Neural progenitor cell (in vitro differentiated cells): ENCODE data around the gene DENND2A. TPM values are rescaled to one million over a fixed set of nuclear protein-coding genes. Genes with fewer than 3 reads are reported as not detected.
A peak's percentile ranks its signal among the peaks of the same experiment; 100 is the strongest.
"Not testable (repeated sequence)": the region's sequence is repeated elsewhere in the genome, so short reads cannot be mapped to it uniquely, and the experiment has no call there.

Experiments used
- DNase-seq: peaks from one replicate; pipeline ENCODE4 v3.0.0-alpha.2; 2016; ENCODE audit warnings: low spot score
- H2AFZ ChIP-seq: fragments of 200-600 bp; sonication (generic); replicated peaks from 2 replicates; pipeline ENCODE4 v1.6.1; 2016; ENCODE audit warnings: antibody characterized with exemption
- H3F3A ChIP-seq: fragments of 200-600 bp; sonication (generic); 2 replicates; pipeline ENCODE4 v1.6.1; 2016; ENCODE audit warnings: antibody characterized with exemption, low read depth
- H3K27ac ChIP-seq: fragments of 200-600 bp; sonication (generic); 2 replicates; pipeline ENCODE4 v1.5.1; 2016; ENCODE audit warnings: mild to moderate bottlenecking
- H3K27me3 ChIP-seq: fragments of 200-600 bp; sonication (generic); 2 replicates; pipeline ENCODE4 v1.6.1; 2016; ENCODE audit warnings: mild to moderate bottlenecking, moderate library complexity
- H3K36me3 ChIP-seq: fragments of 200-600 bp; sonication (generic); 2 replicates; pipeline ENCODE4 v1.5.1; 2016
- H3K4me1 ChIP-seq: fragments of 200-600 bp; sonication (generic); 2 replicates; pipeline ENCODE4 v1.6.1; 2016; ENCODE audit warnings: mixed run types
- H3K4me2 ChIP-seq: fragments of 200-600 bp; sonication (generic); 2 replicates; pipeline ENCODE4 v1.6.1; 2016
- H3K4me3 ChIP-seq: fragments of 200-600 bp; sonication (generic); 2 replicates; pipeline ENCODE4 v1.5.1; 2016
- H3K79me2 ChIP-seq: fragments of 200-600 bp; sonication (generic); 2 replicates; pipeline ENCODE4 v1.6.1; 2016; ENCODE audit warnings: low read depth
- H3K9ac ChIP-seq: fragments of 200-600 bp; sonication (generic); 2 replicates; pipeline ENCODE4 v1.6.1; 2016
- H3K9me3 ChIP-seq: fragments of 200-600 bp; sonication (generic); 2 replicates; pipeline ENCODE4 v1.5.1; 2016; ENCODE audit warnings: low read depth
- H4K20me1 ChIP-seq: fragments of 200-600 bp; sonication (generic); 2 replicates; pipeline ENCODE4 v1.6.1; 2016; ENCODE audit warnings: low read depth
- H3K27ac Mint-ChIP-seq: 3 replicates; pipeline ENCODE4 v1.8.0; 2021; ENCODE audit warnings: mixed read lengths
- H3K27me3 Mint-ChIP-seq: 2 replicates; pipeline ENCODE4 v1.8.0; 2022; ENCODE audit warnings: low read depth, mild to moderate bottlenecking, inconsistent platforms, moderate library complexity, mixed read lengths; ENCODE audit not compliant: insufficient read depth
- H3K36me3 Mint-ChIP-seq: 3 replicates; pipeline ENCODE4 v1.8.0; 2021; ENCODE audit warnings: mixed read lengths
- H3K4me1 Mint-ChIP-seq: 3 replicates; pipeline ENCODE4 v1.8.0; 2021; ENCODE audit warnings: mixed read lengths
- H3K4me3 Mint-ChIP-seq: 3 replicates; pipeline ENCODE4 v1.8.0; 2021; ENCODE audit warnings: mild to moderate bottlenecking, moderate library complexity, mixed read lengths
- H3K9me3 Mint-ChIP-seq: 3 replicates; pipeline ENCODE4 v1.8.0; 2020; ENCODE audit warnings: mixed read lengths
- EZH2 ChIP-seq: fragments of 200-600 bp; sonication (generic); IDR thresholded peaks from 2 replicates; pipeline ENCODE4 v1.6.1; 2017; ENCODE audit warnings: antibody characterized with exemption, mild to moderate bottlenecking, moderate library complexity
- EZH2phosphoT487 ChIP-seq: fragments of 200-600 bp; sonication (generic); IDR thresholded peaks from 2 replicates; pipeline ENCODE4 v1.6.1; 2017; ENCODE audit warnings: antibody characterized with exemption
- total RNA-seq: library from RNA; depleted of rRNA; stranded (reverse); fragments of >200 nt; gene quantifications from 2 replicates; pipeline ENCODE4 v1.2.3, GENCODE V29; 2015; ENCODE audit warnings: low replicate concordance
- TF ChIP-seq, protein P1 (sequence below): fragments of 200-600 bp; sonication (generic); IDR thresholded peaks from 2 replicates; pipeline ENCODE4 v1.5.1; 2017; ENCODE audit warnings: antibody characterized with exemption, mild to moderate bottlenecking

The DENND2A gene
- total RNA-seq, 1 donor from 2014 or later = 27.0 TPM

GRCh38 chr7:140533394-140533872 lies 107.2 kb downstream of the DENND2A start:
- H3K27ac Mint-ChIP-seq = no peak overlapping the region
- no peaks in the 10 kb centered on the region for H3K4me1 Mint-ChIP-seq
- Histone ChIP-seq H3K27ac (no peak overlapping the region), H3K79me2 (no peaks in the 10 kb centered on the region), H3F3A (no peaks in the 10 kb centered on the region), H3K27me3 (no peaks in the 10 kb centered on the region), H4K20me1 (no peaks in the 10 kb centered on the region), H3K36me3 (no peaks in the 10 kb centered on the region), H3K9me3 (no peaks in the 10 kb centered on the region), H3K9ac (no peak overlapping the region), H2AFZ (no peak overlapping the region), H3K4me2 (no peak overlapping the region), H3K4me1 (no peaks in the 10 kb centered on the region), H3K4me3 (no peak overlapping the region)
- peaks cover 36% of the 10 kb centered on the region for H3K36me3 Mint-ChIP-seq
- no peak overlapping the region for H3K4me3 Mint-ChIP-seq
- no peak for DNase-seq
- H3K27me3 Mint-ChIP-seq = peaks cover 3% of the 10 kb centered on the region
- no peak for TF ChIP-seq EZH2
- TF ChIP-seq, protein P1, sequence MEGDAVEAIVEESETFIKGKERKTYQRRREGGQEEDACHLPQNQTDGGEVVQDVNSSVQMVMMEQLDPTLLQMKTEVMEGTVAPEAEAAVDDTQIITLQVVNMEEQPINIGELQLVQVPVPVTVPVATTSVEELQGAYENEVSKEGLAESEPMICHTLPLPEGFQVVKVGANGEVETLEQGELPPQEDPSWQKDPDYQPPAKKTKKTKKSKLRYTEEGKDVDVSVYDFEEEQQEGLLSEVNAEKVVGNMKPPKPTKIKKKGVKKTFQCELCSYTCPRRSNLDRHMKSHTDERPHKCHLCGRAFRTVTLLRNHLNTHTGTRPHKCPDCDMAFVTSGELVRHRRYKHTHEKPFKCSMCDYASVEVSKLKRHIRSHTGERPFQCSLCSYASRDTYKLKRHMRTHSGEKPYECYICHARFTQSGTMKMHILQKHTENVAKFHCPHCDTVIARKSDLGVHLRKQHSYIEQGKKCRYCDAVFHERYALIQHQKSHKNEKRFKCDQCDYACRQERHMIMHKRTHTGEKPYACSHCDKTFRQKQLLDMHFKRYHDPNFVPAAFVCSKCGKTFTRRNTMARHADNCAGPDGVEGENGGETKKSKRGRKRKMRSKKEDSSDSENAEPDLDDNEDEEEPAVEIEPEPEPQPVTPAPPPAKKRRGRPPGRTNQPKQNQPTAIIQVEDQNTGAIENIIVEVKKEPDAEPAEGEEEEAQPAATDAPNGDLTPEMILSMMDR = no peak
- TF ChIP-seq EZH2phosphoT487 = no peak
- no peaks in the 10 kb centered on the region for H3K9me3 Mint-ChIP-seq

DNA sequence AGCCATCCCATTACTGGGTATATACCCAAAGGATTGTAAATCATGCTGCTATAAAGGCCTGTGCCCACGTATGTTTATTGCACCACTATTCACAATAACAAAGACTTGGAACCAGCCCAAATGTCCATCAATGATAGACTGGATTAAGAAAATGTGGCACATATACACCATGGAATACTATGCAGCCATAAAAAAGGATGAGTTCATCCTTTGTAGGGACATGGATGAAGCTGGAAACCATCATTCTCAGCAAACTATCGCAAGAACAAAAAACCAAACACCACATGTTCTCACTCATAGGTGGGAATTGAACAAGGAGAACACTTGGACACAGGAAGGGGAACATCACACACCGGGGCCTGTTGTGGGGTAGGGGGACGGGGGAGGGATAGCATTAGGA lies 111.2 kb downstream of the DENND2A start:
- not testable (repeated sequence) for H3K4me3 Mint-ChIP-seq, H3K27ac ChIP-seq, H3K27me3 ChIP-seq, H3K27me3 Mint-ChIP-seq, H3K4me2 ChIP-seq, H3K27ac Mint-ChIP-seq, H3K9ac ChIP-seq, H3K4me1 ChIP-seq, H3K36me3 ChIP-seq, H3K4me3 ChIP-seq, H3K9me3 ChIP-seq, H3F3A ChIP-seq, DNase-seq, H2AFZ ChIP-seq, H3K79me2 ChIP-seq, H3K9me3 Mint-ChIP-seq, H4K20me1 ChIP-seq
- Mint-ChIP-seq H3K36me3 (peaks cover 23% of the 10 kb centered on the region), H3K4me1 (peaks cover 19% of the 10 kb centered on the region)

DNA sequence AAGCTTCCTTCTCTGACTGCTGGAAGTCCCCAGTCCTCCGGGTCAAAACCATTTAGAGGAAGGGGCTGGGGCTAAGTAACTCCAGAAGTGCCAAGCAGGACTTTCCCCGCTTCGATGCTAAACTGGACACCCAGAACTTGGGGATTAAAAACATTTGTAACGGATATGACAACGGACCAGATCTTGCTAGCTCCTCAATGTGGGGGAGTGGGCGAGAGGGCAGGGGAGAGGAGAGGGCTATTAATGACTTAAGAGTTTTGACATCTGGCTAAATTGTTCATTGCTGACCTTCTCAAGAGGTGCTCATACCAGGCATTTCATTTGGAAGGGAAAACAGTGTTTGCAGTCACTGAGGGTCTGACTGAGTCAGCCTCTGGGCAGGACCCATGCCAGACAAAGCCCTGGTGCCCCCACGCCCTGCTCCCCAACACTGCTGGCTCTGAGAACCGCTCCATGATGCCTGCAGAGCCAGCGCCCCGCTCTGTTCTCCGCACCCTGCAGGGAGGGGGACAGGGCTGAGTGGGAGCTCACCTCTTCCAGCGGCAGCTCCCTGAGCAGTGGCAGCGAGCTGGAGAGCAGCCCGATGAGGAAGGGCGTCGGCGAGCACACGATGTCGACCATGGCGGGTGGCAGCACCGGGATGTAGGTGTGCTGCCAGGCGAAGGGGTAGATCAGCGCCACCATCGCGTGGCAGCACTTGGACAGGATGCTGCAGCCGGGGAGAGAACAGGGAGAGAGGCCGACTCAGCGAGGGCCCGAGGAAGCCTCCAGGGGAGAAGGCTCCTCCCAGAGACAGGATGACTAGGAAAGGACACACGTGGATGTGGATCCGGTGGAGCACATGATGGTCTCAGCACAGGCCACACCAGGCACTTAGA lies 113.6 kb downstream of the DENND2A start:
- Mint-ChIP-seq H3K4me3 (no peak overlapping the region), H3K27me3 (peaks cover 2% of the 10 kb centered on the region), H3K4me1 (peaks cover 21% of the 10 kb centered on the region), H3K27ac (peak overlapping the region; percentile 8), H3K36me3 (peaks cover 18% of the 10 kb centered on the region), H3K9me3 (no peaks in the 10 kb centered on the region)
- Histone ChIP-seq H3K27ac (no peak overlapping the region), H3F3A (no peaks in the 10 kb centered on the region), H4K20me1 (no peaks in the 10 kb centered on the region), H2AFZ (no peak overlapping the region), H3K9ac (no peak overlapping the region), H3K27me3 (no peaks in the 10 kb centered on the region), H3K36me3 (no peaks in the 10 kb centered on the region), H3K9me3 (no peaks in the 10 kb centered on the region), H3K4me3 (no peak overlapping the region), H3K4me2 (no peak overlapping the region), H3K79me2 (no peaks in the 10 kb centered on the region), H3K4me1 (no peaks in the 10 kb centered on the region)
- DNase-seq = no peak
- TF ChIP-seq EZH2 = no peak

- Histone ChIP-seq H3K27ac (no peak overlapping the region), H3K4me1 (no peaks in the 10 kb centered on the region), H3F3A (no peaks in the 10 kb centered on the region), H3K4me2 (no peak overlapping the region), H4K20me1 (no peaks in the 10 kb centered on the region), H3K36me3 (no peaks in the 10 kb centered on the region), H3K79me2 (no peaks in the 10 kb centered on the region), H2AFZ (no peak overlapping the region), H3K9me3 (no peaks in the 10 kb centered on the region), H3K9ac (no peak overlapping the region), H3K4me3 (no peak overlapping the region), H3K27me3 (no peaks in the 10 kb centered on the region)
- Mint-ChIP-seq H3K4me1 (peaks cover 21% of the 10 kb centered on the region), H3K27me3 (peaks cover 4% of the 10 kb centered on the region), H3K36me3 (peaks cover 20% of the 10 kb centered on the region), H3K9me3 (no peaks in the 10 kb centered on the region), H3K4me3 (no peak overlapping the region), H3K27ac (peak overlapping the region; percentile 8)
- DNase-seq = no peak
- TF ChIP-seq EZH2phosphoT487 (no peak), EZH2 (no peak)
- TF ChIP-seq, protein P1 = no peak
These were observed 114.4 kb downstream of the DENND2A start for GRCh38 chr7:140526214-140526613.
